PFSK-1 (cell line): ENCODE data around the gene CIAO3.

Experiments
- FOXP2 ChIP-seq: optimal IDR thresholded peaks from 2 replicates; pipeline ENCODE3; 2011; ENCODE audit warnings: borderline replicate concordance, control low read depth, inconsistent platforms; ENCODE audit not compliant: insufficient read depth; ENCODE audit errors: extremely low read length, extremely low read depth
- POLR2AphosphoS5 ChIP-seq: IDR thresholded peaks from 2 replicates; pipeline ENCODE4 v1.6.1; 2012; ENCODE audit warnings: low read depth, mild to moderate bottlenecking, control low read depth, low read length, moderate library complexity
- REST ChIP-seq, 2 experiments: IDR thresholded peaks; 2 replicates each; pipeline versions ENCODE4 v1.6.1 to v1.8.0; 2011 to 2012; ENCODE audit warnings: low read depth in 2 of 2, low read length in 2 of 2, control low read depth in 1 of 2, inconsistent platforms in 1 of 2, mild to moderate bottlenecking in 1 of 2, moderate library complexity in 1 of 2; ENCODE audit not compliant: insufficient read depth in 1 of 2
- SIN3A ChIP-seq: IDR thresholded peaks from 2 replicates; pipeline ENCODE4 v1.6.1; 2012; ENCODE audit warnings: mild to moderate bottlenecking, low read length, moderate library complexity, borderline replicate concordance; ENCODE audit not compliant: insufficient read depth
- TAF1 ChIP-seq: IDR thresholded peaks from 2 replicates; pipeline ENCODE4 v1.6.1; 2012; ENCODE audit warnings: low read length, control low read depth, borderline replicate concordance; ENCODE audit not compliant: insufficient read depth

CIAO3 gene

GRCh38 chr16:724188-725040, 16.4 kb downstream of the CIAO3 start:
- TF ChIP-seq REST (IDR thresholded peaks at IDR 0.05; ENCODE audit: insufficient read depth in 1 of 2, low read depth in 2 of 2, low read length in 2 of 2) (no peak), TAF1 (no peak), POLR2AphosphoS5 (no peak), SIN3A (no peak), FOXP2 (no peak)

- no peak for TF ChIP-seq REST (IDR thresholded peaks at IDR 0.05; ENCODE audit: insufficient read depth in 1 of 2, low read depth in 2 of 2, low read length in 2 of 2)
These were observed 17.1 kb downstream of the CIAO3 start for GRCh38 chr16:723695-724094.

GRCh38 chr16:722835-723633, 17.8 kb downstream of the CIAO3 start:
- TF ChIP-seq FOXP2 (no peak), REST (IDR thresholded peaks at IDR 0.05; ENCODE audit: insufficient read depth in 1 of 2, low read depth in 2 of 2, low read length in 2 of 2) (no peak), POLR2AphosphoS5 (no peak), TAF1 (no peak), SIN3A (no peak)

- TF ChIP-seq REST (IDR thresholded peaks at IDR 0.05; ENCODE audit: insufficient read depth in 1 of 2, low read depth in 2 of 2, low read length in 2 of 2) (no peak), TAF1 (no peak)
These were observed 18.8 kb downstream of the CIAO3 start for GRCh38 chr16:721765-722540.
